ENCODE data around the gene CORO2B. TPM values are rescaled to one million over a fixed set of nuclear protein-coding genes. Genes with fewer than 3 reads are reported as not detected.

CORO2B gene
- polyA plus RNA-seq, 1 of the 3 experiments (the other 2 are of a cell fraction), result 3.6 TPM

DNA sequence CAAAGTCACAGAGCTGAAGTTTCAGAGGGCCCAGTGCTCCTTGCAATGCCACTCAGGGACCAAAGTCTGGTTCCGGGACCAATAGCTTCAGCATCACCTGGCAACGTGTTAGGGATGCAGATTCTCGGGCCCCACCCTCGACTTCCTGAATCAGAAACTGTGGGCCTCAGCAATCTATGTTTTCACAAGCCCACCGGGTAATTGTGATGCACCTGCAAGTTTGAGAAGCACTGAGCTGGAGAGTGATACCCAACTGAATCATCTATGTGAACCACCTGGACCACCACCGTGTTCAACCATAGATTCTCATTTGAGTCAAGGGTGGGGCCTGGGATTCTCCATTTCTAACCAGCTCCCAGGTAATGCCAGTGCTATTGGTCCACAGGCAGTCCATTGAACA is 55.7 kb downstream of the CORO2B start:
- no peak overlapping the region for H3K4me2 ChIP-seq
- H3K9me3 ChIP-seq, result no peaks in the 10 kb centered on the region
- TF ChIP-seq FOSL2 (IDR thresholded peaks at IDR 0.05; ENCODE audit: borderline replicate concordance, low read depth) (no peak), RCOR1 (IDR thresholded peaks at IDR 0.05; ENCODE audit: low read length) (no peak), FOXM1 (IDR thresholded peaks at IDR 0.05; ENCODE audit: low read depth) (no peak), MEF2A (IDR thresholded peaks at IDR 0.05; ENCODE audit: borderline replicate concordance, low read depth) (no peak)
- TF ChIP-seq, protein P1, sequence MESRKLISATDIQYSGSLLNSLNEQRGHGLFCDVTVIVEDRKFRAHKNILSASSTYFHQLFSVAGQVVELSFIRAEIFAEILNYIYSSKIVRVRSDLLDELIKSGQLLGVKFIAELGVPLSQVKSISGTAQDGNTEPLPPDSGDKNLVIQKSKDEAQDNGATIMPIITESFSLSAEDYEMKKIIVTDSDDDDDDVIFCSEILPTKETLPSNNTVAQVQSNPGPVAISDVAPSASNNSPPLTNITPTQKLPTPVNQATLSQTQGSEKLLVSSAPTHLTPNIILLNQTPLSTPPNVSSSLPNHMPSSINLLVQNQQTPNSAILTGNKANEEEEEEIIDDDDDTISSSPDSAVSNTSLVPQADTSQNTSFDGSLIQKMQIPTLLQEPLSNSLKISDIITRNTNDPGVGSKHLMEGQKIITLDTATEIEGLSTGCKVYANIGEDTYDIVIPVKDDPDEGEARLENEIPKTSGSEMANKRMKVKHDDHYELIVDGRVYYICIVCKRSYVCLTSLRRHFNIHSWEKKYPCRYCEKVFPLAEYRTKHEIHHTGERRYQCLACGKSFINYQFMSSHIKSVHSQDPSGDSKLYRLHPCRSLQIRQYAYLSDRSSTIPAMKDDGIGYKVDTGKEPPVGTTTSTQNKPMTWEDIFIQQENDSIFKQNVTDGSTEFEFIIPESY (IDR thresholded peaks at IDR 0.05; ENCODE audit: borderline replicate concordance, low read depth), result no peak
- peaks cover 8 to 47% of the 10 kb centered on the region in 2 experiments; a peak in 3 of 4 replicates for H3K4me1 ChIP-seq (ENCODE audit: control insufficient read depth in 1 of 2, insufficient read depth in 2 of 2, low read depth in 1 of 2, low read length in 1 of 2)
- ChIA-PET CTCF (interaction anchor here (1.4 to 3.0 kb wide), 5 partner anchors 10 to 290 kb away, joined by 5 to 16 read pairs (median 10); no protein-coding TSS in a partner anchor), POLR2A (no interaction called here)
- no peaks in the 10 kb centered on the region for H3F3A ChIP-seq (replicated peaks; ENCODE audit: insufficient read depth)
- peak overlapping the region in 1 of 2 experiments; percentile 67; a peak in 2 of 4 replicates for H3K27ac ChIP-seq (ENCODE audit: low read depth in 2 of 2, low read length in 1 of 2)
- H3K9me2 ChIP-seq, result no peaks in the 10 kb centered on the region
- no peak for DNase-seq
- no peak overlapping the region for H2AFZ ChIP-seq (ENCODE audit: low read depth)
- H3K27me3 ChIP-seq (ENCODE audit: insufficient read depth), result no peaks in the 10 kb centered on the region
- H3K4me3 ChIP-seq (ENCODE audit: low read depth in 2 of 2, low read length in 1 of 2), result no peak overlapping the region
- no peak overlapping the region for H3K9ac ChIP-seq
- no peaks in the 10 kb centered on the region for H4K20me1 ChIP-seq (ENCODE audit: insufficient read depth)
- no peaks in the 10 kb centered on the region for H3K36me3 ChIP-seq (replicated peaks in 1 of 2; ENCODE audit: control insufficient read depth in 1 of 2, insufficient read depth in 2 of 2, low read length in 1 of 2)
- no peaks in the 10 kb centered on the region for H3K79me2 ChIP-seq (ENCODE audit: insufficient read depth)
- WGBS (ENCODE audit: low lambda C conversion rate), result 79% methylated on average over 3 of the region's 6 CpGs

DNA sequence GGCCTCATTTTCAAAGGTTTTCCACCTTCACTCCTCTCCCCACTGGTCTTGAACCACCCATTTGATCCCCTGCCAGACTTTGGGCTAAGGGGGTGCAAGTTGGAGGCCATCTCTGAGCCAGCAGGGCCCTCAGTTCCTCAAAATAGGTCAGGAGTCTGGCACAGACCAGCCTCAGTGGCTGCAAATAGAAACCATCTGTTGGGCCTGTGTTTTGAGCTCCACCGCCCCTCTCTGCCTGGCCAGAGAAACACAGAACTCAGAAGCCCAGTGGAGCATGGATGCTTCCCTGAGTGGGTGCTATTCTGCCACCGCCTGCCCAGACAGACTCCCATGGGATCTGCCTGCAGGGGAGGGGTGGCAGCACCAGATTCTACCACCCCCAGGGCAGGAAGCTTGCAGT is 56.3 kb downstream of the CORO2B start:
- CTCF ChIA-PET, result interaction anchor here (1.3 to 3.3 kb wide), 10 partner anchors 11 to 382 kb away, joined by 3 to 16 read pairs (median 6); no protein-coding TSS in a partner anchor

More for the DNA sequence above, 56.3 kb downstream of the CORO2B start:
- Histone ChIP-seq H4K20me1 (ENCODE audit: insufficient read depth) (no peaks in the 10 kb centered on the region), H3K4me3 (ENCODE audit: low read depth in 2 of 2, low read length in 1 of 2) (no peak overlapping the region), H3K79me2 (ENCODE audit: insufficient read depth) (no peaks in the 10 kb centered on the region), H3K9me2 (no peaks in the 10 kb centered on the region), H3K27ac (ENCODE audit: low read depth in 2 of 2, low read length in 1 of 2) (peak overlapping the region in 1 of 2 experiments; percentile 67; a peak in 2 of 4 replicates), H3K9me3 (no peaks in the 10 kb centered on the region), H3K4me1 (ENCODE audit: control insufficient read depth in 1 of 2, insufficient read depth in 2 of 2, low read depth in 1 of 2, low read length in 1 of 2) (peaks cover 12 to 41% of the 10 kb centered on the region in 2 experiments; a peak in 3 of 4 replicates), H3K36me3 (replicated peaks in 1 of 2; ENCODE audit: control insufficient read depth in 1 of 2, insufficient read depth in 2 of 2, low read length in 1 of 2) (no peaks in the 10 kb centered on the region), H2AFZ (ENCODE audit: low read depth) (no peak overlapping the region), H3K4me2 (no peak overlapping the region), H3K27me3 (ENCODE audit: insufficient read depth) (no peaks in the 10 kb centered on the region), H3K9ac (no peak overlapping the region), H3F3A (replicated peaks; ENCODE audit: insufficient read depth) (no peaks in the 10 kb centered on the region)
- WGBS (ENCODE audit: low lambda C conversion rate), result no CpG with 5 or more reads among the region's 2 CpGs
- DNase-seq, result peak; percentile 63
- 0 out of 4 replicates have a peak, but pooled peaks of 1 of the 2 experiments have one; percentile 11 for TF ChIP-seq EP300 (IDR thresholded peaks at IDR 0.05; ENCODE audit: borderline replicate concordance in 1 of 2, low read depth in 1 of 2, low read length in 1 of 2)
- TF ChIP-seq, protein P2, sequence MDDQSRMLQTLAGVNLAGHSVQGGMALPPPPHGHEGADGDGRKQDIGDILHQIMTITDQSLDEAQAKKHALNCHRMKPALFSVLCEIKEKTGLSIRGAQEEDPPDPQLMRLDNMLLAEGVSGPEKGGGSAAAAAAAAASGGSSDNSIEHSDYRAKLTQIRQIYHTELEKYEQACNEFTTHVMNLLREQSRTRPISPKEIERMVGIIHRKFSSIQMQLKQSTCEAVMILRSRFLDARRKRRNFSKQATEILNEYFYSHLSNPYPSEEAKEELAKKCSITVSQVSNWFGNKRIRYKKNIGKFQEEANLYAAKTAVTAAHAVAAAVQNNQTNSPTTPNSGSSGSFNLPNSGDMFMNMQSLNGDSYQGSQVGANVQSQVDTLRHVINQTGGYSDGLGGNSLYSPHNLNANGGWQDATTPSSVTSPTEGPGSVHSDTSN (IDR thresholded peaks at IDR 0.05), result no peak
- peak; percentile 48 for TF ChIP-seq RAD21 (IDR thresholded peaks at IDR 0.05; ENCODE audit: low read length)
- peak; percentile 61 for TF ChIP-seq TCF12 (IDR thresholded peaks at IDR 0.05)
- POLR2A ChIA-PET, result no interaction called here
